Ascending aorta (tissue), 2 donors: Measurements from ENCODE around the gene TLE6. TPM values are rescaled to one million over a fixed set of nuclear protein-coding genes. Genes with fewer than 3 reads are reported as not detected.

Experiments used
- DNase-seq, 2 donors: peaks; one replicate each; pipeline ENCODE4 v3.0.0-alpha.2; 2019; ENCODE audit warnings: low spot score in 2 of 2
- H3K27ac ChIP-seq, 2 donors: fragments of 200-600 bp; sonication (generic); one replicate each; pipeline ENCODE4 v1.5.1; 2016 to 2017; ENCODE audit warnings: mild to moderate bottlenecking in 1 of 2
- H3K27me3 ChIP-seq: fragments of 200-600 bp; sonication (generic); one replicate; pipeline ENCODE4 v1.5.1; 2017
- H3K36me3 ChIP-seq, 2 donors: fragments of 200-600 bp; sonication (generic); one replicate each; pipeline ENCODE4 v1.5.1; 2016
- H3K4me1 ChIP-seq, 2 donors: fragments of 200-600 bp; sonication (generic); one replicate each; pipeline ENCODE4 v1.5.1; 2016 to 2017; ENCODE audit warnings: mild to moderate bottlenecking in 1 of 2
- H3K4me3 ChIP-seq, 2 donors: fragments of 200-600 bp; sonication (generic); one replicate each; pipeline ENCODE4 v1.5.1; 2016 to 2017; ENCODE audit warnings: mild to moderate bottlenecking in 1 of 2
- H3K9me3 ChIP-seq, 2 donors: fragments of 200-600 bp; sonication (generic); one replicate each; pipeline ENCODE4 v1.5.1; 2016
- intact Hi-C: fragments of 100-400 bp; cut with DNase I; formaldehyde crosslinking; loops from one replicate; pipeline ENCODE4 v1.15.1; 2023
- total RNA-seq: library from RNA; depleted of rRNA; stranded (reverse); fragments of >200 nt; gene quantifications from one replicate; pipeline ENCODE4 v1.1.0, GENCODE V29; 2016
- TF ChIP-seq, protein P1 (sequence below), 3 experiments: fragments of 200-600 bp in 2 of 3; fragments of 450-650 bp in 1 of 3; sonication (generic) in 2 of 3; IDR thresholded peaks; one replicate each; pipeline ENCODE4 v1.5.1; 2016 to 2019; ENCODE audit warnings: antibody characterized with exemption in 3 of 3, mild to moderate bottlenecking in 1 of 3, moderate library complexity in 1 of 3

The TLE6 gene
- total RNA-seq, 1 donor from 2014 or later, result not detected

DNA sequence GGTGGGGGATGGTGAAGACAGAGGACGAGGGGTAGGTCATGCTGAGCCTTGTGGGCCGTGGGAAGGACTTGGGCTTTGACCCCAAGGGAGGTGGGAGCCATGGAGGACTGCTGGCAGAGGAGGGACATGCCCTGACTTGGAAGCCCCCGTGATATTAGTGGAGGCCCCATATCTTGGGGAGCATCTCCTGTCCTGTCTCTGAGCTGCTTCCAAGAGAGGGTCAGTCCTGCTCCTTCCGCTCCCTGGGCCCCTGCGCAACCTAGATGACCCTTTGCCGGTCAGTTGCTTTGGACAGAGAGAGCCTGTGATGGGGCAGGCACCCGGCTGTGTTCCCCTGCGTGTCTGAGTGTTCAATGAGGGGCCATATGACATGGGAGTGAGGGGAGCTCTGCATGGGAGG is 5.2 kb downstream of the TLE6 start:
- H3K27ac ChIP-seq, result peak overlapping the region; percentile 82 to 88
- intact Hi-C loops, result no loop called here
- H3K4me3 ChIP-seq, result peak overlapping the region in 1 of 2 donors; percentile 23
- H3K36me3 ChIP-seq, result no peaks in the 10 kb centered on the region
- DNase-seq, result no peak
- TF ChIP-seq, protein P1, sequence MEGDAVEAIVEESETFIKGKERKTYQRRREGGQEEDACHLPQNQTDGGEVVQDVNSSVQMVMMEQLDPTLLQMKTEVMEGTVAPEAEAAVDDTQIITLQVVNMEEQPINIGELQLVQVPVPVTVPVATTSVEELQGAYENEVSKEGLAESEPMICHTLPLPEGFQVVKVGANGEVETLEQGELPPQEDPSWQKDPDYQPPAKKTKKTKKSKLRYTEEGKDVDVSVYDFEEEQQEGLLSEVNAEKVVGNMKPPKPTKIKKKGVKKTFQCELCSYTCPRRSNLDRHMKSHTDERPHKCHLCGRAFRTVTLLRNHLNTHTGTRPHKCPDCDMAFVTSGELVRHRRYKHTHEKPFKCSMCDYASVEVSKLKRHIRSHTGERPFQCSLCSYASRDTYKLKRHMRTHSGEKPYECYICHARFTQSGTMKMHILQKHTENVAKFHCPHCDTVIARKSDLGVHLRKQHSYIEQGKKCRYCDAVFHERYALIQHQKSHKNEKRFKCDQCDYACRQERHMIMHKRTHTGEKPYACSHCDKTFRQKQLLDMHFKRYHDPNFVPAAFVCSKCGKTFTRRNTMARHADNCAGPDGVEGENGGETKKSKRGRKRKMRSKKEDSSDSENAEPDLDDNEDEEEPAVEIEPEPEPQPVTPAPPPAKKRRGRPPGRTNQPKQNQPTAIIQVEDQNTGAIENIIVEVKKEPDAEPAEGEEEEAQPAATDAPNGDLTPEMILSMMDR (IDR thresholded peaks at IDR 0.05), result no peak
- no peaks in the 10 kb centered on the region for H3K27me3 ChIP-seq
- H3K9me3 ChIP-seq, result no peaks in the 10 kb centered on the region
- H3K4me1 ChIP-seq, result peaks cover 18 to 27% of the 10 kb centered on the region in 2 donors

DNA sequence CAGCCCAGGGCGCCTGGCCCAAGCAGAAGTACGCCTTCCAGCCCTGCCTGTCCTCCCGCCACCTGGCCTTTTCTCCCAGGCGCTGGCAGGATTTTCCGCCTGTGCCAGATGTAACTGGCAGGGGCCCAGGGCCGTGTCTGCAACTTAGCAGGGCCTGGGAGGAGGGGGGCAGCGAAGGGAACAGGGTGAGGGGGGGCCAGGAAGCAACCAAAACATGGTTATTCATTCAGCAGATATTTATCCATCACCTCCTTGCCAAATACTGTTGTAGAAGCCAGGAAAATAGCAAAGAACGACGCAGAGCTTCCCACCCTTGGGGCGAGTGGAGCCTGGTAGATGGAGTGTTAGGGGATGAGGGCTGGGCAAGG is 5.6 kb downstream of the TLE6 start:
- Histone ChIP-seq H3K4me1 (peaks cover 15 to 23% of the 10 kb centered on the region in 2 donors), H3K9me3 (no peaks in the 10 kb centered on the region), H3K27ac (peak overlapping the region; percentile 88 to 96), H3K36me3 (no peaks in the 10 kb centered on the region), H3K27me3 (no peaks in the 10 kb centered on the region), H3K4me3 (peak overlapping the region; percentile 23 to 61)
- DNase-seq, result peak; percentile 81 to 98
- TF ChIP-seq, protein P1 (IDR thresholded peaks at IDR 0.05), result no peak
- intact Hi-C loops, result loop anchor here (1.0 kb wide), 3 partner anchors 33 to 79 kb away; partner anchors contain the start of gene TLE5

DNA sequence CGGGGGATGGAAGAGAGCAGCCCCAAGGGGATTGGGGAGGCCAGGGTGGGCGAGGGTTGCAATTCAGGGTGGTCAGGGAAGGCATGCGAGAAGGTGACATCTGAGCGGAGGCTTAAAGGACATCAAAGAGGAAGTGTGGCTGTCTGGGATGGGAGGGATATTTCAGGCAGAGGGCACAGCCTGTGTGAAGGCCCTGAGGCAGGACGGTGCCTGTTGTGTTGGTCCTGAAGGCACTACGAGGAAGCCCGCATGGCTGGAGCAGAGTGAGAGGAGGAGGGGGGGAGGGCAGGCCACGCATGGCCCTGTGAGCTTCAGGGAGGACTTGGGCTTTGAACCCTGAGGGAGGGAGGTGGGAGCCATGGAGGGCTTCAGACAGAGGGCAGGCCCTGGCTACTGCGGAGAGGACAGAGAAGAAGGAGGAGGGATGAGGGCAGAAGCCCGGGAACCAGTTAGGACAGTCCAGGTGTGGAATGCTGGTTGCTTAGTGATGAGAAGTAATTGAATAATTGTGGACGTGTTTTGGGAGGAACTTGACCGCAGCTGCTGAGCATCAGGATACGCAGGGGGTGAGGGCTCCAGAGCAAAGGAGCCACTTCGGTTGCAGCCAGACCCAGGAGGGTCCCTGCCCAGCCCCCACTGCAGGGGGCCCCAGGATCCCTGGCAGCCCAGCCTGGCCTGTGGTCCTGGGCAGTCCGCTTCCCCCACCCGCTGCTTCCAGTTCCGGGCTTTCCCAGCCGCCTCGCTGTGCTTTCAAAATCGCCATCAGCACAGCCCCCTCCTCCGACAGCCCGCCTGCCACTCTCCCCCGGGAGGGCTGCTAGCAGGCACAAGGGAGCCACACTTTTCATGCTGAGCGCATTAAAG is 6.2 kb downstream of the TLE6 start:
- H3K36me3 ChIP-seq, result no peaks in the 10 kb centered on the region
- no peaks in the 10 kb centered on the region for H3K9me3 ChIP-seq
- H3K4me3 ChIP-seq, result peak overlapping the region; percentile 46 to 61
- intact Hi-C loops, result loop anchor here (1.0 kb wide), 3 partner anchors 33 to 79 kb away; partner anchors contain the start of gene TLE5
- TF ChIP-seq, protein P1 (IDR thresholded peaks at IDR 0.05), result no peak
- no peaks in the 10 kb centered on the region for H3K27me3 ChIP-seq
- H3K4me1 ChIP-seq, result peaks cover 15 to 23% of the 10 kb centered on the region in 2 donors
- DNase-seq, result peak; percentile 53 to 70
- peak overlapping the region; percentile 88 to 96 for H3K27ac ChIP-seq

DNA sequence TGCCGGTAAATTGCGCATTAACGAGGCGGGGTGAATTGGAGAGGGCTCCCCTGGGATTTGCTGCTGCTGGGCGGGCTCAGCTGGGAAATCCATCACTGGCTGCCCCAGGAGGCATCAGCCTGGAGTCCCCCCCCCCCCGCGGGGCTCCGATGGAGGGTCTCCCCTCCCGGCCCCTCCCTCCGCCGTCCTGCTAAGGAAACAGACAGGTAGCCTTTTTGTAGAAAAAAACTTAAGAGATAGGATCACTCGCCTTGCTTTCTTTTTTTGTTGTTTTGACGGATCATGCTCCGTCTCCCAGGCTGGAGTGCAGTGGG is 6.8 kb downstream of the TLE6 start:
- Histone ChIP-seq H3K4me1 (peaks cover 15 to 23% of the 10 kb centered on the region in 2 donors), H3K27ac (peak overlapping the region; percentile 88 to 96), H3K9me3 (no peaks in the 10 kb centered on the region), H3K4me3 (peak overlapping the region; percentile 46 to 61), H3K27me3 (no peaks in the 10 kb centered on the region), H3K36me3 (no peaks in the 10 kb centered on the region)
- TF ChIP-seq, protein P1 (IDR thresholded peaks at IDR 0.05), result no peak
- intact Hi-C loops, result no loop called here
- DNase-seq, result peak in 1 of 2 donors; percentile 93

DNA sequence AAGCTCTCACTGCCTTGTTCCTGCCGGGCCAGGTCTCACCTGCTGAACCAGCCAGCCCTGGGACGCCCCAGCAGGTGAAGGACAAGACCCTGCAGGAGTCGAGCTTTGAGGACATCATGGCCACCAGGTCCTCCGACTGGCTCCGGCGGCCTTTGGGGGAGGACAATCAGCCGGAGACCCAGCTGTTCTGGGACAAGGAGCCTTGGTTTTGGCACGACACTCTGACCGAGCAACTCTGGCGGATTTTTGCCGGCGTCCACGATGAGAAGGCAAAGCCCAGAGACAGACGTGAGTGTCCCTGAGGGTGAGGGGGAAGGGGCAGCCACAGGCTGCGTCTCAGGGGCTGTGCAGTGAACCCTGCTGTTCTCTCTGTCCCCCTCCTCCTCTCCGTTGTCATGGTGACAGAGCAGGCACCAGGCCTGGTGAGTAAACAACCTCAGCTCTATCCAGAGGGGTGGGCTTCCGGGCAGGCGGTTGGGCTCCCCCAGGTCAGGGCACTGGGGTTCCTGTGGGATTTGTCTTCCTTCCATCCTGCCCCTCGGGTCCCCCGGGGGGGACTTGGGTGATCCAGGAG is 9.7 kb downstream of the TLE6 start:
- TF ChIP-seq, protein P1 (IDR thresholded peaks at IDR 0.05), result no peak
- H3K9me3 ChIP-seq, result no peaks in the 10 kb centered on the region
- intact Hi-C loops, result no loop called here
- peaks cover 15 to 22% of the 10 kb centered on the region in 2 donors for H3K4me1 ChIP-seq
- H3K4me3 ChIP-seq, result no peak overlapping the region
- H3K27ac ChIP-seq, result no peak overlapping the region
- DNase-seq, result no peak
- H3K36me3 ChIP-seq, result no peaks in the 10 kb centered on the region
- no peaks in the 10 kb centered on the region for H3K27me3 ChIP-seq
